CD4-positive, alpha-beta T cell treated with Interleukin-4 for 1 hour (primary cell): ENCODE measurements around the gene EIF2B4.

ENCODE experiments used
- DNase-seq, 2 donors: peaks; one replicate each; pipeline ENCODE4 v3.0.0-alpha.2; 2020 to 2022

The EIF2B4 gene

DNA sequence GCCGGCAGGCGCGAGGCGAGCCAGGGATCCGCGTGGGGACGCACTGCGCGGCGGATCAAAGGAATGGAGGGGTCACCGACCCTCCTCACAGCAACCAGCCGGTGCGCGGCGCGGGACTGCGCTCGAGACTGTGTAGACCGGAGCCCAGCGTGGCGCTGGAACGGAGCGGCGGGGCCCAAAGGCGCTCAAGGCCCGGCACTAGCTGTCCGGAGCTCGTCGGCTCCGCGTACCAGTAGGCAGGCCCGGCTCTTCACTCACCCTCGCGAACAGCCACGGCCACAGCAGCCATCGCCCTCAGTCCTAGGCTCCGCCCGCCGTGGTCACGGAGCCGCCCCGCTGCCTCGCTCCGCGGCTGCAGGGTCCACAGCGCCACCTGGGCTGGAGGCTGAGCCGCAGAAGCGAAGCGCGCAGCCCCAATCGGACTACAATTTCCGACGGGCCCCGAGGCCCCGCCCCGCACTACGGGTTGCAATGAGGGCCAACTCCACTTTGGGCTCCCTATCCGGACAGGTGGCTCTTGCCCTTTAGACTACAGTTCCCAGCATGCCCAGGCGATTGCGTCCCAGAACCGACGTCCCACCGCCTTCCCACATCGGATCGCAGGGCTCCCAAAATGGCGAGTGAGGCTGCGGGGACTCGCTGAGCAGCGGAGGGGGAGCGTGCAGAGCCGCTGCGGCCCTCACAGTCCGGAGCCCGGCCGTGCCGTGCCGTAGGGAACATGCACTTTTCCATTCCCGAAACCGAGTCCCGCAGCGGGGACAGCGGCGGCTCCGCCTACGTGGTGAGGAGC is at the start of gene EIF2B4, which contains the start of gene SNX17:
EIF2B4 (minus strand) TSS at position 313 of the 790 bp plus-strand sequence; CDS start at position 289, 24 bp downstream.
SNX17 (plus strand) TSS at position 591 of the 790 bp plus-strand sequence; CDS start at position 719, 128 bp downstream.
- DNase-seq: peak; percentile 99 to 100

DNA sequence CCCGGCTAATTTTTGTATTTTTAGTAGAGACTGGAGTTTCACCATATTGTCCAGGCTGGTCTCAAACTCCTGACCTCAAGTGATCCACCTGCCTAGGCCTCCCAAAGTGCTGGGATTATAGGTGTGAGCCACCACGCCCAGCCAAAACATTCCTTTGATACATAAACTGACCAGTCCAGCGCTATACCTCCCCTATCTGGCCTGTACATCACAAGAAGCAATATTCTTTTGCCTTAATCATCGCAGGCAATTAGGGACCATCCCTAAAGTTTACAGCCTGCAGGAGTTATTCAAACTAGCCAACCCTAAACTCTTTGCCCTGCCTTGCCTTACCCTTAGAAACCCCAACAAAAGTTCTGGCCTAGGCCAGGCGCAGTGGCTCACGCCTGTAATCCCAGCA is 46.0 kb upstream of the EIF2B4 start:
- no peak for DNase-seq

DNA sequence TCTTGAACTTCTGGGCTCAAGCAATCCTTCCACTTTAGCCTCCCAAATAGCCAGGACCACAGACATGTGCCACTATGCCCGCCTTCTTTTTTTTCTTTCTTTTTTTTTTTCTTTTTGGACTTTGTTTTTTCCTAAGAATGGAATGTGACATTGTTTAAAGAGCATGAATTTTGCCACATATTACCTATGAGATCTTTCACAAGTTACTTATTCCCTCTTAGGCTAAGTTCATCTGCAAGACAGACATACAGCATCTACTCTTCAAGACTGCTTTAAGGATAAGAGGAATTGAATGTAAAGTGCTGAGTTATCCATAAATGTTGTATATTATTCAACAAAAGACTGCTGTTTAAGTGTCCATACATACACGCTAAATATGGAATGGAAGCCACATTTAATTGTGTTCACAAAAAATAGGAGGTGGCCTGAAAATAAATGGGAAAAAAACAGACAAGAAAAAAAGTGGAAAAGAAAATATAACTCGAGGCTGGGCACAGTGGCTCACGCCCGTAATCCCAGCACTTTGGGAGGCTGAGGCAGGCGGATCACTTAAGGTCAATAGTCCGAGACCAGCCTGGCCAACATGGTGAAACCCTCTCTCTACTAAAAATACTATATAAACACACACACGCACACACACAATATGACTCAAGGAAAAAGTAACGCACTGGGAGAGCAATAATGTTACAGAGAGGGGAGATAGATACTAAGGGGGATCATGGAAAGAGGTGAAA is 42.4 kb upstream of the EIF2B4 start:
- DNase-seq: no peak

DNA sequence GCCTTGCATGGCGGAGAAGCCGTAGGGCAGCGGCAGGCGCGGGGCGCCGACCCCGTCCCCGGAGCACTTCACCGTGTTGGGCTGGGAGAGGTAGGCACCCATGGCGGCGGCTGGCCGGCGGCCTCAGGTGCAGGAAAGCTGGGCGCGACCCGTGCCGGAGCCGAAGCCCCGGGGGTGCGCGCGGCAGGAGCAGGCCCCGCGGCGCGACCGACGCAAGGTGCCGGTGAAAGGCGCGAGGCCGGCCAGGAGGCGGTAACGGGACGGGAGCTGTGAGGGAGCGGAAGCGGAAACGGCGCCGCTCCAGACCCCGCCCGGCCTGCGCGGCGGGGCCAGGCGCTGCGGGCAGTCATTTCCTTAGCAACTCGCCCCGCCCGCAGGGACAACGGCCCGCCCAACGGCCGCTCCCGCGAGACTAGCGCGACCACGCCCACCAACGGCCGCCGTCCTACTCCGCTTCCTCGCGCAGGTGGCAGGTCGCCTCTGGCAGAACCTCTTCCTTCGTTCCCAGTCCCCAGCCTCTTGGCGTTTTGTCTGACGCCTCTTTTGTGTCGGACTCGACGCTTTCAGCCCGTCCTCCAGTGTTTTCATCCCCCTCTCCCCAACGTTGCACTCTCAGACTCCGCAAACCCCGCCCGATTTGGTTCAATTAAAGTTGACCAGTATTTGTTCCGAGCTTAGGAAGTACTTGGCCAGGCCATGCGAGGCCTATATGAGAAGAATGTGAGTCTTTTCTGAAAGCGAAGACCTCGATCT is 39.4 kb upstream of the EIF2B4 start, which contains the start of gene PPM1G:
PPM1G (minus strand) TSS at position 271 of the 753 bp plus-strand sequence; CDS start at position 102, 169 bp downstream.
- peak; percentile 95 for DNase-seq

DNA sequence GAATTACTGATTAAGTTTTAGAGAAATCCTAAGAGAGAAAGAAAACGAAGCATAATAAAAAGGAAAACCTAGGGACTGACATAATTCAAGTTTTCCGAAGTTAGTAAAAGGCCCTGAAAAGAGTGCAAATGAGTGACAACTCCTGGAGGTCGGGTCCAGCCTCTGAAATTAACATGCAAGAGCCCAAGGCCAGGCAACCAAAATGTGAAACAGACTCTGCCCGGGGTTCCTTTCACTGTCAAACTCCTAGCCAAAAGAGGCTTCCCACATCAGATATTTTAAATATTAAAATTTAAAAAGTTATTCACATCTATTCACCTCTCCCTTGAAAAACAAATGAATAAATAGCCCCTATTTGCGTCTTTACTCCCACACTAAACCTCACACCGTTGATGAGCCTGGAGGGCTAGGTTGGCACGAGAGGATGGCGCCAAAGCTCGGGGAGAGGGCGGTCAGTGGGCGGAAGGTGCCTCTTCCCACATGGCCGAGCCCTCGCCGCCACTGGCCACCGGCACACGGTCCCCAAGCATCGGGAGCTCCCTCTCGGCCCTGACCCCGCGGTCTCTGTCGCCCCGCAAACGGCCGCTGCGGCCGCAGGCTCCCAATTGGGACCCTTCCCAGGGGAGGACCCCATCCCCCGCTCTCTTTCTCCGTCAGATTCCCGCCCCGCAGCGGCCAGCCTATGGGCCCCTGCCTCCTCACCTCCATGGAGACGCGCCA is 38.6 kb upstream of the EIF2B4 start:
- no peak for DNase-seq

DNA sequence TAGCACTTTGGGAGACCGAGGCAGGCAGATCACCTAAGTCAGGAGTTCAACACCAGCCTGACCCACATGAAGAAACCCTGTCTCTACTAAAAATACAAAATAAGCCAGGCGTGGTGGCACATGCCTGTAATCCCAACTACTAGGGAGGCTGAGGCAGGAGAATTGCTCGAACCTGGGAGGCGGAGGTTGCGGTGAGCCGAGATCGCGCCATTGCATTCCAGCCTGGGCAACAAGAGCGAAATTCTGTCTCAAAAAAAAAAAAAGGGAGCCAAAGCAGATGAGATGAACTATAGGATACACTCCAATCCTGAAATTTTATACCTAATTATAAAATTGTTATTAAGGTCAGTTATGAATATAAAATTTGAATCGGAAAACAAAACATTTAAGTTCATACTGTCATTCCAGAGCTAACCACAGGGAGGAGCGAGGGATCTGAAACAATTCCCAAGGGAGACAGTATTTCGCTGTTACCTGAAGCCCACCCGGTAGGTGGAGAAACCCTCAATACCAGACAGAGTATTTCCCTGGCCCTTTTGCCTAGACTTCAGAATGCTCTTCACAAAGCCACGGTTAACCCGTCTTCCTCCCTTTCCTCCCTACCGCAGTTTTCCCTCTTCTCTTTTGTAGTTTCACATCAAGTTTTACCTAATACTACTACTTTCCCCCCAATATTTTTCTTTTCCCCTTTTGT is 37.8 kb upstream of the EIF2B4 start:
- DNase-seq: no peak

DNA sequence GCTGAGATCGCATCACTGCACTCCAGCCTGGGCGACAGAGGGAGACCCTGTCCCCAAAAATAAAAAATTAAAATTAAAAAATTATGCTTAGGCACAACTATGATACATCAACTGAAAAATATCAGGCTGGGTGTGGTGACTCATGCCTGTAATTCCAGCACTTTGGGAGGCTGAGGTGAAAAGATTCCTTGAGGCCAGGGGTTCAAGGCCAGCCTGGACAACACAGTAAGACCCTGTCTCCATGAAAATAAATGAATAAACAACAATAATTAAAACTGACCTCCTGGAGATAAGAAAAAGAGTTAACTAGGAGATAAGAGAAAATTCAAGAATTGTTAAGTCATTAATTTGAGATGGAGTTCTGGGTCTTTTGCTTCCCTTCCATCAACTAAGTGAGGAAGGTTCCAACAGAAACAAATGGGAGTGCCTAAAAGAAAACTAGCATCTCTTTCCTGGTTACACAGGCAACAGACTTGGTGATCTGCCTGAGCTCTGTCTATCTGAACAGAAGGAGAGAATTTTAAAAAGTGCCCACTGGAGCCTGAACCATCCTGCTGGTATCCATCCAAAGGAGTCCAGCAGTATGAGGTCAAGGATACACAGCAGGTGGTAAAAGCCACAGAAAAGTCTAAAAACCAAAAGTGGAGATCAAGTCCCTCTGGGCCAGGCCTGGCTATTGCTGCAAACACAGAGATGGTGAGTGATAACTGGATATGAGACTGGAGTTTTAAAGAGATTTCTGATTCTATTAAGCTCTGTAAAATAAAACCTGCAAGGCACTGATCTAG is 30.4 kb upstream of the EIF2B4 start:
- no peak for DNase-seq

DNA sequence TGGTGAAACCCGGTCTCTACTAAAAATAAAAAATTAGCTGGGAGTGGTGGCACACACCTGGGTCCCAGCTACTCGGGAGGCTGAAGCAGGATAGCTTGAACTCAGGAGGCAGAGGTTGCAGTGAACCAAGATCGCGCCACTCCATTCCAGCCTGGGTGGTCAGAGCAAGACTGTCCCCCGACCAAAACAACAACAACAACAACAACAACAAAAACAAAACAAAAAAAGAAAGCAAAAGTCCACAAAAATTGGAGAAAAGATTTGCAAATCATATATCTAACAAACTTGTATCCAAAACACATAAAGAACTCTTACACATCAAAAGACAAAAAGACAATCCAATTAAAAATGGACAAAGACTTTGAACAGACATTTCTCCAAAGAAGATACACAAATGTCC is 28.8 kb upstream of the EIF2B4 start:
- no peak for DNase-seq

DNA sequence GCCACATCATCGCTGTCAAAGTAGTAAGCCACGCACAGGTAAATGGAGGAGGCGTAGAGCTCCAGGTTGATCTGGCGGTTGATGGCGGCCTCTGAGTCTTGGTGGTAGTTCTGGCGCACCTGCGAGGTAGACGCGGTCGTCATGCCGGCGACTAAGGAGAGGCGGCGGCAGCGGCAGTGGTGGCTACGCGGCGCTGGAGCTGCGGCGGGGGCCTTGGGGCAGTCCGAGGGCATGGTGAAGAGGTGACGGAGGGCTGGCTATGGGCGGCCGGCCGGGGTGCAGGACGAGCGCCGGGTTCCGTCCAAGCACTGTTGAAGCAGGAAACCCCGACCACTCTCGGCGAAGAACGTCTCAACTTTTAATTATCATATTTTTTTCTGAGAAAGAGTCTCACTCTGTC is 23.1 kb upstream of the EIF2B4 start:
- no peak for DNase-seq

DNA sequence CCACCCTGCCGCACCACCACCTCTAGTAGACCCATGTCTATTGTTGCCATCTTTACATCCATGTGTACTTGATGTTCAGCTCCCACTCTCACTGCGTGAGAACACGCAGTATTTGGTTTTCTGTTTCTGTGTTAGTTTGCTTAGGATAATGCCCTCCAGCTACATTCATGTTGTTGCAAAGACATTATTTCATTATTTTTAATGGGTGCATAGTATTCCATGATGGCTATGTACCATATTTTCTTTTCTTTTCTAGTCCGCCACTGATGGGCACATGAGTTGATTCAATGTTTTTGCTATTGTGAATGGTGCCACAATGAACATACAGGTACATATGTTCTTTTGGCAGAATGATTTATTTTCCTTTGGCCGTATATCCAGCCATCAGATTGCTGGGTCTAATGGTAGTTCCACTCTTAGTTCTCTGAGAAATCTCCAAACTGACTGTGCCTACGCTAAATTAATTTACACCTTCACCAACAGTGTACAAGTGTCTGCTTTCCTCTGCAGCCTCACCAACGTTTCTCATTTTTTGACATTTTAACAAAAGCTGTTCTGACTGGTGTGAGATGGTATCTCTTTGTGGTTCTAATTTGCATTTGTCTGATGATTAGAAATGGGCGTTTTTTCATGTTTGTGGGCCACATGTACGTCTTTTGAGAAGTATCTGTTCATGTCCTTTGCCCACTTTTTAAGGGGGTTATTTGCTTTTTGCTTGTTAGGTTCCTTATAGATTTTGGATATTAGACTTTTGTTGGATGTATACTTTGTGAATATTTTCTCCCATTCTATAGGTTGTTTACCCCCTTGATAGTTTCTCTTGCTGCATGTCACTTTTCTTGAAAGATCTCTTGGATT is 20.9 kb upstream of the EIF2B4 start:
- DNase-seq: peak in 1 of 2 donors; percentile 74

DNA sequence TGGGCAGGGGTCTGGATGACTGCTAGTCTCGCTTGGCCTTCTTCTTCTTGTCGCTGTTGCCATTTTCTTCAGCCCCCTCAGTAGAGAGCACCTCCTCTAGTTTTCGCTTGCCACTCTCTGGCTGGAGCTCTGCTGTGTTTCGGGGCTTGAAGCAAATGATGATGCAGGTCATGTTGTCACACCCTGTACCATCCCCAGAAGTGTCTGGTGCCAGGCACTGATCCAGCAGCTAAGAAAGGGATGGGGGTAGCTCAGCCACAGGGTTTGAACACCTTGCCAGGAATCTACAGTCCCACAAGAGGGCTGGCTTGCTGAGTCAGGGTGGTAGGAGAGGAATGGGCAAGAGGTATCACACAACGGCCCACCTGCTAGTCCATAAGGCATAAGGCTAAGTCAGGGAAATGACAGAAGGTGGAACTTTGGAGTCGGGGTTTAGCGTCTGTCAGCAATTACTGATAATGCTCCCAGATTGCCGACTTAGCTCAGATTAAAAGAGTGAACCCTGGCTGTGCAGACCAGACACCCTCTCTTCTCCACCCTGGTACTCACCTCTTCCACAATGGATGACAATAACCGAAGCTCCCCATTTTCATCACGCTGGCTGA is 11.5 kb upstream of the EIF2B4 start:
- DNase-seq: no peak

DNA sequence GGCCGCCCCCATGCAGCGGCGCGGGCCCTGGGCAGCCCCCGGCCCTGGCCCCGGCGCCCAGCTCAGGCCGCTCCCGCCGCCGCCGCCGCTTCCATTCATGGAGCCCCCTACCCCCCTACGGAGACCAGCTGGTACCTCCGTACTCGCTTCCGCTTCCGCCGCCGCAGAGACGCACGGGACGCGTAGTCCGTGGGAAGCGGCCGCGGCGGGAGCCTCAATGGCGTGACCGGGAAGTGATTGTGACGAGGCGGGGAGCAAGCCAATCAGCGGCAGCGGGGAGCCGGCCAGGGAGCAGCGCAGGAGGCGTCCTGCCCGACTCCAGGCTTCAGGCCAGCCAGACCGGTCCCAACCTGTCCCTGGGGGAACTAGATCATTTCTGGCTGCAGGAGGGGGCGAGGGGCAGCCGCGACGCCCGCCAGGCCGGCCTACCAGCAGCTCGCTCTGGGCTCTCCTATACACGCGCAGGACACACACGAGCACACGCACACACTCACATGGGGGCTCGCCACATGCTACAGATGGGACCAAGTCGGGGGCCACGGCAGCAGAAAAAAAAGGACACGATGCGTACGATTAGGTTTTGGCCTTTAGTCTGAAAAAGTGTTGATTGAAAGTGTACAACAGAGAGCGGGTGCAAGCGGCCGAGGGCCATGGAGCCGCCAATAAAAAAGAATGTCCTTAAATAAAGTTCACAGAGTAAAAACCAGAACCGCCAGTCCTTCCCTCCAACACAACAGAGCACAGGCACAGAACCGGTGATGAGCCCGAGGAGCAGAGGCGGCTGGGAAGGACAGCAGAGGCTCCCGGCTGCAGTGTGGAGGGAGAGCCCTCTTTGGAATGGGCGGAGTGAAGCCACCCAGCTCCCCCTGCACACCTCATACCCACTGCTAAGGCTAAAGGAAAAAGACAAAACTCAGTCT is 10.7 kb upstream of the EIF2B4 start, which contains the start of gene ZNF513:
ZNF513 (minus strand) TSS at position 109 of the 920 bp plus-strand sequence. CDS start 208 bp downstream, outside the sequence.
- peak; percentile 90 to 91 for DNase-seq

DNA sequence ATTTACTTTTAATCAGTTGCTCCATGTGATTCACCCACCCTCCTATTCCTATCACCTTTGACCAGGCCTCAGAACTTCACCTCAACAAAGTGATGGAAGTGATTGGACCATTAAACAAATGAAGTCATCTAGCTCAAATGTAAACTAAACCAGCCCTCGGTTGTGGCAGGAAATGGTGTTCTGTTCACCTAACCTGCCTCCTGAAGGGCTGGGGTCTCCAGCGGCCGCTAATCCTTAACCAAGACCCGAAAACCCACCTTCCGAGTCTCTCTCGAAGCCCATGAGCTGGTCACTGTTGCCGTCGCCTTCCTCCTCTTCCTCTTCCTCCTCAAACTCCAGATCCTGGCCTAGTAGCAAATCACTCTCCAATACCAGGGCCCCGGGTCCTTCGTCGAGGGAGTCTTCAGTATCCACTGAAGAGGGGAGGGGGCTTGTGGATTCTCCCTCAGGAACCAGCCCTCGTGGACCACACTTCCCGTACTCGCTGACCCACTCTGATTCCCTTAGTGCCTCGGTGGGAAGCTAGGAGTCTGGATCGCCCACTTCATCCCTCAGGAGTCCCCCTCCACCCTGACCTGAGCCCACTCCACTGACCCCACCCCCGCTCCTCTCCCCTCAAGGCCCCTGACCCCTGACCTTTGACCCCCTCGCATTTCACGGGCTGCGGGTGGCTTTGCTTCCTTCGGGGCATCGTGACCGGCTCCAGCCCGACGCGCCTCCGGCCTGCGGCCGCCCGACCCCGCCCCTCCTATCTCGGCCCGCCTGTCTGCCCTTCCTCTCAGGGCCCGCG is 9.9 kb upstream of the EIF2B4 start:
- DNase-seq: peak; percentile 50 to 58

DNA sequence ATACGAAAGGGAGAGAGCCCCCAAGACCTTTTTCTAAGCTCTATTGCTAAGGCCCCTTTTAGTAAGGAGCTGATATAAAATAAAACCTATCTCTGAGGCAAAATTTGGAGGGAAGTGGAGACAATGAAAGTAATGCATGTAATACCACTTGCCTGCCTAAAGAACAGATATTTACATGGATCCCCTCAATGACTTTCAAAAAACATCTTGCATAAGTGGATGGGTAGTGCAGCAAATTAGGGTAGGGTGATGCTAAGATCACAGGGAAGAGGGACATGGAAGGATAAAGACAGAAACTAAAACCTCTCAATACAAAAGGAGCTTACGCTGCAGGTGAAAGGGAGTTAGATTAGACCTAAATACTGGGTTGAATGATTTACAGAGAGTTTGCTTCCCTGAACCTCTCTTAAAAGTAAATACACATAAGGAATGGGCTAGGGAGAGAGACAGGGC is 9.3 kb upstream of the EIF2B4 start:
- DNase-seq: no peak

DNA sequence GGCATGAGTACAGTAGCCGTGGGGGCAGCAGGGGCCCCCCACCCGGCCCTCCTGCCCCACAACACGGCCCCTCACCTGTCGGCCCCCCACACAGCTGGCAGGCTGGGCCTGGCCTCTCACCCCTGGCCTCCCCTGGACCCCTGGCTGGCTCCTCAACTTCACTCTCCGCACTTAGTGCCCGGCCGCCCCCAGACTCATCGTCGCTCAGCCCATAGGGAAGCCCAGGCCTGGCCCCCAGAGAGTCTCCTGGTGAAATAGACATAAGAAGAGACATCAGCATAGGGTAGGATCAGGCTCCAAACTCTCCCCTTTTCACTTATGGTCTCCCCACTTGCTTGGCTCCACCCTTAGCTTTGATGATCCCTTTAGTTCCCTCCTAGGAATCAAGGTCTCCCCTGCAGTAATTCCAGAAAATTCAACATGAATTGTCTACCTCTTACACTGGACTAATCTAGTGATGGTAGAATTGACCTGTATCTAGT is 8.7 kb upstream of the EIF2B4 start:
- DNase-seq: no peak

DNA sequence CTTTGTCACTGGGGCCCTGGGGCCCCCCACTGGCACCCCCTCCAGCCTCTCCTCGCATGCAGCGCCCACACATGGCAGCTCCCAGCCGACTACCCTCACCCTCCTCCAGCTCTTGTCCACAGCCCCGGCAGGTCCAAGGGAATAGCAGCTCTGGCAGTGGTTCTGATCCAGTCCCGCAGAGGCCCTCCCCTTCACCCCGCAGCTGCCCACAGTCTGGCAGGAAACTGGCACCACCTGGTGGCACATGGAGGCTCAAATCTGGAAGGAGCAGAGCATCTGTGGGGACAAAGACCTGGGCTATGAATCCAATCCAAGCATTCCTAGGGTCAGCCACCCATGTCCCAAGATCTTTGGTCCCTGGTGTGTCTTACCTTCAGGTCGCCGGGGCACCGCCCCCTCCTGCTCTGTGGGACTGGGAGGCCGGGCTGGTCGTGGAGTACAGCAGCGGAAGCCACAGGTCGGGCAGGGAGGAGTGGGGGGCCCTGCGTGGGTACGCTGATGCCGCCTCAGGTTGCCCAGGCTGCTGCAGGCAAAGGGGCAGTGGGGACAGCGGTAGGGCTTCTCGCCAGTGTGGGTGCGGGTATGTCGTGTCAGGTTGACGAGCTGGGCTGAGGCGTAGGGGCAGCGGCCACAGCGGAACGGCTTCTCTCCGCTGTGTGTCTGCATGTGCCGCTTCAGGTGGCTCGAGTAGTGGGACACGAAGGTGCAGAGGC is 8.1 kb upstream of the EIF2B4 start:
- DNase-seq: no peak
